DMS53 treated with DMSO at 0.1 percent for 48 hours (cell line): Measurements from ENCODE around the gene CSTF1.

Experiments
- DNase-seq: peaks from one replicate; lab custom pipeline; 2025; ENCODE audit not compliant: unreplicated experiment; lab: John Stamatoyannopoulos, UW

CSTF1 gene

GRCh38 chr20:56426926-56427325 is 34.5 kb downstream of the CSTF1 start:
- DNase-seq: no peak

- DNase-seq: no peak
These were observed 35.4 kb downstream of the CSTF1 start for GRCh38 chr20:56427797-56428196.

DNA sequence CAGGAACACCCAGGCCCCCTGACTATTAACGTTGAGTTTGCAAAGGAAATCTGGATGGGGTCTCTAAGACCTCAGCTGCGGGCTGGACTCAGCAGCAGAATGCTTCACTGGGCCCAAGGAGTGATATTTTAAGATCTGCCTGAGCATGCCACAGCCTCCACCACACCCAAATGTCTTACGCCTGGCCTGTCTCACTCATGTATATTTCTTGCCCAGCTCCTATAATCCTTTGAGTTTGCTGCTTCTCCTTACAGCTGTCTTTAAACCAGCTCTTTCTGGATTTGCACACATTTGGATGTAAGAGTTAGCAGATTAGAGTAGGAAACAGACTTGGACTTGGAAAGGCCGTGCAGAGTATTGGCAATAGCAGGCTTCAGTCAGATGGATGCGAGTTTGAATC is 36.0 kb downstream of the CSTF1 start:
- DNase-seq: no peak

DNA sequence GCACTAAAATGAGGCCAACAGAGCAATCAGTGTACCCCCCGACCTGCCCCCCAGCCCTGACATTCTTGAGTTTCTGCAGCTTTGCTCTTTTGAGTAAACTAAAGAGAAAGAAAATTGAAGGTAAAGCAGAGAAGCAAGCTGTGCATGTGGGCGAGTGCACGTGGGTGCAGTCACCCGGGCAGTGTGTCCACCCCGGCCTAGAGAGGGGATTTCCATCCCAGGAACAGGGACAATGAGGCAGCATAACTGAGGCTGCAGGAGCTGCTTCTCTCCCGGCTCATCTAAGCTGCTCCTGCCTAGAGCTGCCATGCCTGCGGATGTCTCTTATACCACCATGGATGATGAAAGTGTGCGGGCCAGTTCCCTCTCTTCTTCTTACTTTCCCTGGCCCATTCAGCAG is 36.4 kb downstream of the CSTF1 start:
- no peak for DNase-seq

DNA sequence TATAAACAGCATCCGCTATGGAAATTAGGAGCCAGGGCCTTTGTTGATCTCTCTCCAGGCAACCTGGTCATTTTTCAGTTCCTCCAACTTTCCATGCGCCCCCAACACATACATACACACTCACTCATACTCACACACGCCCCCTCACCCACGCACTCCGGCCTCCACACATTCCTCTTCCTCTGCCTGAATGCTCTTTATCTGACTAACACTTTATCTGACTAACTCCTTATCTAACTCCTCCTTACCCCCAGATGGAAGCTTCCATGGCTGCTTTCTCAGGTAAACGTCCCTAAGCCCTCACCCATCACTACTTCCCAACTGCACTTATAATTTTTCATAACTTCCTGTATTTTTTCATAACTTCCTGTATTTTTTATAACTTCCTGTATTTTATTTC is 37.1 kb downstream of the CSTF1 start:
- DNase-seq: no peak

DNA sequence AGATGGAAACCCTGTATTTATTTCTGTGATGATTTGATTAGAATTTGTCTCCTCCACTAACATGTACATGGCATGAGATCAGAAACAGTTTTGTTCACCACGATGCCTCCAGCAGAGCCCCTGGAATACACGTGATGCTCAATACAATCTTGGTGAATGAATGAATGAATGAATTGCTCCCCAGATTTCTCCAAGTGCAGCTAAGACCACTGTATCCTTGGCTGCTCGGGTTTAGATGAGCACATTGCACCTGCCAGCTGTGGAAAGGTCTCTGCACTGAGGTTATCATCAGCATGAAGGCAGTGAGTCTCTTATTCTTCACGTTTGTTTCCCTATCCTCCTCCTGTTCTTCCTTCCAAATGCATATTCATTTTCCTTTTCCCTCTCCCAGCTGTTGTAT is 37.5 kb downstream of the CSTF1 start:
- no peak for DNase-seq

GRCh38 chr20:56430461-56430860 is 38.0 kb downstream of the CSTF1 start:
- no peak for DNase-seq

DNA sequence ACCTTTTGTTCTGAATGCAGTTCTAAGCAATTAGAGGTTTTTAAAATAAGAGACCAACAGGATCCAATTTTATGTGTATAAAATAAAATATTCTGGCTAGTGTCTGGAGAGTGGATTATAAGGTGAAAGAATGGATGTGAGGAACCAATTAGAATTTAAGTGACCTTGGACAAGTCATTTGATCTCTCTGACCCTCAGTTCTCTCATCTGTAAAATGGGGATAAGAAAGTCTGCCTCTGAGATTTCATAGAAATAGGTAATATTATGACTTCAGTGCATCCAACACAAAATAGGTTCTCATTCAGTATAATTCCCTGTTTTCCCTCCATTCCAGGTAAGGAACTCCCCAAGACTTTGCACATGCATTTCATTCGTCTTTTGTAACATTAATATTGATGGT is 38.5 kb downstream of the CSTF1 start:
- DNase-seq: no peak

DNA sequence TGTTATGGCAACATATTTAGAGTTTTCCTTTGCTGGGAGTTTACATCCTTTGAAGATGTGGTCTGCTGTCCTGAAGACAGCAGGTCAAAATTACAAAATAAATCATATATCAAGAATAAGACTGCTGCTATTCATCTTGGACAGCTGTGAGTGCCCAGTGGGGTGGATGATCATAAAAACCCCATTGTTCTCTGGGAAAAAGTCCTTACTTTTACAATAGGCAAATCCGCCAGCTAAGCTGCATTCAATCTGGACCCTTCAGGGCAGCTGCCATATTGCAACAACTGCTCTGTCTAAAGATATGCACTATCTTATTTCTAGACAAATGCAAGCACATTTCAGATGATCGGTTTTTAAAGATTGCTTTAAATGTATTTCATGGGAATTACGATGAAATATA is 39.0 kb downstream of the CSTF1 start:
- no peak for DNase-seq

GRCh38 chr20:56433221-56433879 is 40.9 kb downstream of the CSTF1 start:
- DNase-seq: no peak

DNA sequence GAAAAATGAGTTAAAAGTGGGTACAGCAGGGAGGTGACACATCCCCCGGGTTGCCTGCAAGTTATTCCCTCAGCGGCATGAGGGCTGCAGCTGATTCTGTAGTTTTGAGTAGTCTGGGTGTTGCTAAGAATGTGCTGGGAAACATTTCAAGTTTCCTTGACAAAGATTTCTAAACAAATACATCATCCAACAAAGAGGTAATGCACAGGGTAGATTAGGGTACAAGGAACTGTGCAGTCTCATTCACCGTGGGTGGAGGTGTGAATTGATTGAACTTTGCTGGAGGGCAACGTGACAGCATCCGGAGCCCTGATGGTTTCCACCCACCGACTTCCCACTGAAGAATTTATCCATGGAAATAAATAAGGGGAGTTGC is 41.4 kb downstream of the CSTF1 start:
- no peak for DNase-seq

- no peak for DNase-seq
These were observed 44.9 kb downstream of the CSTF1 start for GRCh38 chr20:56437196-56437960.

- no peak for DNase-seq
These were observed 45.8 kb downstream of the CSTF1 start for GRCh38 chr20:56438284-56438683.

GRCh38 chr20:56439771-56440291 is 47.4 kb downstream of the CSTF1 start:
- DNase-seq: no peak

DNA sequence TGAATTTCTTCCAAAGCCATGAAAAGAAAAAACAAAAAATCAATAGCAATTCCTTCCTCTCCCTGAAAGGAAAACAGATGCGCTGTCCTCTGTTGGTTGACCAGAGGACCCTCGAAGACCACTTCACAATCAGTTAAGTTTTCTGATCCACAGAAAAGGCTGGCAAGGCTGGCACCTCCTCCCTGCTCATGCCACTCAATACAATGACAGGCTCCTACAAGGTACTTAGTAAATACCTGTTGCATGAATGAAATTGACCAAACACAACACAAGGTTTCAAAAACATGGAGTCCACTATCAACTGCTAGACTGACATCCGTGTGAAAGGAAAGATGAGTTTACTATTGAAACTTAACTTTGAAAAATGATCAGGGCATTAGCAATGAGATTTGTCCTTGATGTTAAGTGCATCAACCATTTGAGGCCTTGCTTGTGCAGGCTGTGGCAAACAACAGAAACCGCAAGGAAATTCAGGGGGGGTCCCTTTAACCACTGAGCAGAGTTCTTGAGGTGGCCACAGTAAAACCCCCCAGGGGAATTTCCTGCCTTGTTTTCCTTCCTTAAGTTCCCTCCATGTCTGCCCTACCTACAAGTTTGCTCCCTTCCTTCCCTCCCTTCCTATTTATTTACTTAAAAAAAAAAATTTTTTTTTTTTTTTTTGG is 48.0 kb downstream of the CSTF1 start:
- no peak for DNase-seq

DNA sequence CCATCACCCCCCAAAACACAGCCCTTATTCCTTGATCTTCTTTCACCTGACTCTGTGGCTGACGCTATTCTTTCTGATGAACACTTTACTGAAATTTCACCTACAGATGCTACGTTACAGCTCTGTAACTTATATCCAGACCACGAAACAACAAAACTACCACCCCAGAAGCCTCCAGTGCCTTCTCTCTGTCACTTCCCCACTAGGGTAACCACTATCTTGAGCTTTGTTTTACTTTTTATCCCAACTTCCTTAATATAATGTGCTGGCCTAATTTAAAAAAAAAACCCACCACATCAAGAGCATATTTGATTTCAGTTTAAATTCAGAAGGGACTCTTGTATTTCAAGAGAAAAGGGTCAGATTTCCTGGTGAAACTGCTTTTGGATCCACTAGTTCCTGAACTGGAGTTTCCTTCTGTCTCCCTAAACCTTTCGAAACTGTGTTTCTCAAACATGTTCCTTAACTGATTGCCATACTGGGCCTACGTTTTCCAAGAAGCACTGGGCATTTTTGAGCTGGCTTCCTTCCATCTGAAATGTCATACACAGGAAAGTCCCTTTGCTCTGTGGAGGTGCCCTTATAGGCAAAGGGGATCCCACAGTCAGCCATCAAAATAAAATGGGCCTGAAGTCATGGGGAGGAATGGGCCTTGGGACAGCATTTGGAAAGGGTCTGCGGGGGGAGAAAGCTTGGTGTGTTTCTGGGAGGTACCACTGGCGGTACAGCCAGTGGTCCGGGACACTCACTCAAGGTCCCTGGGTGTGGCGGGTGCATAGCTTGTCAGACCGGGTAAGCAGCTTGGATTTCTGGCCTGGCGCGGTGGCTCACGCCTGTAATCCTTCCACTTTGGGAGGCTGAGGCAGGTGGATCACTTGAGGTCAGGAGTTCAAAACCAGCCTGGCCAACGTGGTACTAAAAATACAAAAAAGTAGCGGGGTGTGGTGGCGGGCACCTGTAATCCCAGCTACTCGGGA is 50.2 kb downstream of the CSTF1 start:
- DNase-seq: no peak

- no peak for DNase-seq
These were observed 51.5 kb downstream of the CSTF1 start for GRCh38 chr20:56443654-56444540.

DNA sequence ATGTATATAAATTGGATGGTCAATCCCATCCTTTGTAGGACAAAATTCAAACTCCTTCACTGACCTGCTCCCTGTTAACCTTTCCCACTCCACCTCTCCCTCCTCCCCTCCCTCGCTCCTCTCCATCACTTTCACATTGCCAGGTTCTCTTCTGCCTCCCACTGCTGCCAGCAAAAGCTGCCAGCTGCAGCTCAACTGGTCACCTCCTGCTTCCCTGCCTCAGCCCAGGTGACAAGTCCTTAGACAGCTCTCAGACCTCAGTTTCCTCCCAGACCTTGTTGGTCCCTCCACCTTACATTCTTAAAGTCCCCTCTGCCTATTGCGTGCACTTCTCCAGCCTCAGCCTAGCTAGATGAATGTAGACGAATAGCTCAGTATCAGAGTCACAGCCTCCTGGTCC is 52.7 kb downstream of the CSTF1 start:
- DNase-seq: no peak

DNA sequence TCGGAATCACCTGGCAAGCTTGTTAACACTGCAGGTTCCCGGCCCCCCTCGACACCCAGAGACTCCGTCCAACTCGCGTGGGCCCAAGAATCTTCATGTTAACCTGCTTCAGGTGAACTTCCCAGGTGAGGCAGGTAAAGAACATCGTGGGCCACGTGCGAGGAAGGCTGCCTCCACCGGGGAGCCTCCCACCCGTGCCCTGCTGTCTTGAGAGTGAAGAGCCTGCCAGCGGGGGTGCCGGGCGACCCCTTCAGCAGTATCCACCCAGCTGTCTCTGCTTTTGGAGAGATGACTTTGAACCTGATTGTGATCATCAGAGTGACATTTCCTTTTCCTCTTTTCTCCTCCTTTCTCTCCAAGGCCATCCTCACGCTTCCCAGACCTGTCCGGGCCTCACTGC is 53.1 kb downstream of the CSTF1 start:
- no peak for DNase-seq

DNA sequence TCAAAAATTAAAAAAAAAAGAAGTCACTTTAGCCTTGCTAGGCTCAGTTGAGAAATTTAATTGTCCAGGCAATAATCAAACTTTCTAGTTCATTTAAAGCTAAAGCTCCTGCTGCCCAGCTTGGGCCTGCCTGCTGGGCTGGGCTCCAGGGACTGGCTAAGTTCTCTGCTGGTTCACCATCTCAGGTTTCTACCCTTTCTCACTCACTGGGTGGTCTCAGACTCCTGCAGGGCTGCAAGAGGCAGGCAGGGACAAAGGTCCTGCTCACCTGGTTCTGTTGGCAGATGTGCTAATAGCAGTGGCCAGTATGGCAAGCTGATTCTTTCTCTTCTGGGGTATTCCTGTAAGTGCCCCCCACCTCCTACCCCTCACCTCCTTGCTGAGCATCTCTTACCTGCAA is 54.8 kb downstream of the CSTF1 start:
- no peak for DNase-seq
